Fibroblast of lung (primary cell): ENCODE data around the gene SPC25. TPM values are rescaled to one million over a fixed set of nuclear protein-coding genes. Genes with fewer than 3 reads are reported as not detected.

Source experiments
- DNase-seq, 2 donors: peaks; one replicate each; pipeline versions ENCODE4 v3.0.0 to v3.0.0-alpha.2; 2010; ENCODE audit warnings: low read depth in 2 of 2
- H2AFZ ChIP-seq: 2 replicates; pipeline ENCODE4 v1.5.1; 2012; ENCODE audit warnings: low read length, control low read depth, inconsistent platforms
- H3K27ac ChIP-seq: 2 replicates; pipeline ENCODE4 v1.5.1; 2011; ENCODE audit warnings: low read length, control low read depth; ENCODE audit not compliant: insufficient read depth
- H3K27me3 ChIP-seq: 2 replicates; pipeline ENCODE4 v1.5.1; 2011; ENCODE audit warnings: mild to moderate bottlenecking, low read length; ENCODE audit not compliant: control insufficient read depth, insufficient read depth
- H3K36me3 ChIP-seq: 2 replicates; pipeline ENCODE4 v1.5.1; 2011; ENCODE audit warnings: low read length; ENCODE audit not compliant: control insufficient read depth, insufficient read depth
- H3K4me1 ChIP-seq: 2 replicates; pipeline ENCODE4 v1.5.1; 2011; ENCODE audit warnings: low read length; ENCODE audit not compliant: control insufficient read depth, insufficient read depth; ENCODE audit errors: extremely low read depth
- H3K4me2 ChIP-seq: 2 replicates; pipeline ENCODE4 v1.5.1; 2011; ENCODE audit warnings: low read length, control low read depth; ENCODE audit not compliant: insufficient read depth; ENCODE audit errors: extremely low read depth
- H3K4me3 ChIP-seq, 4 experiments: fragments of 200-600 bp in 1 of 4; sonication (generic) in 1 of 4; replicated peaks in 1 of 4; 2 replicates each; pipeline ENCODE4 v1.5.1; 2011 to 2016; ENCODE audit warnings: low read length in 4 of 4, low read depth in 3 of 4, mild to moderate bottlenecking in 3 of 4, control low read depth in 2 of 4, inconsistent platforms in 1 of 4, mixed read lengths in 1 of 4; ENCODE audit not compliant: insufficient read depth in 1 of 4; ENCODE audit errors: control extremely low read depth in 1 of 4
- H3K79me2 ChIP-seq: 2 replicates; pipeline ENCODE4 v1.5.1; 2012; ENCODE audit warnings: mild to moderate bottlenecking, low read length, inconsistent platforms; ENCODE audit not compliant: control insufficient read depth, insufficient read depth
- H3K9ac ChIP-seq: 2 replicates; pipeline ENCODE4 v1.5.1; 2011; ENCODE audit warnings: mild to moderate bottlenecking, low read length, control low read depth; ENCODE audit not compliant: insufficient read depth
- H3K9me3 ChIP-seq: 2 replicates; pipeline ENCODE4 v1.5.1; 2012; ENCODE audit warnings: low read depth, low read length; ENCODE audit not compliant: control insufficient read depth, insufficient read depth
- H4K20me1 ChIP-seq: 2 replicates; pipeline ENCODE4 v1.5.1; 2011; ENCODE audit warnings: low read length; ENCODE audit not compliant: control insufficient read depth, insufficient read depth; ENCODE audit errors: extremely low read depth
- CTCF ChIP-seq, 2 donors: IDR thresholded peaks in 1 of 2; conservative IDR thresholded peaks in 1 of 2; 1 replicate in 1 of 2; 2 replicates in 1 of 2; pipeline ENCODE4 v1.5.1; 2011 to 2012; ENCODE audit warnings: low read length in 2 of 2, control low read depth in 1 of 2, inconsistent platforms in 1 of 2, low read depth in 1 of 2, mild to moderate bottlenecking in 1 of 2
- EZH2 ChIP-seq: IDR thresholded peaks from 2 replicates; pipeline ENCODE4 v1.5.1; 2012; ENCODE audit warnings: low read length, control low read depth, mild to moderate bottlenecking; ENCODE audit errors: missing control alignments
- polyA plus RNA-seq, 2 donors: library from polyadenylated mRNA; depleted of rRNA in 1 of 2; stranded (reverse) in 1 of 2; unstranded in 1 of 2; fragments of >200 nt; gene quantifications; 2 replicates each; pipeline ENCODE4 v1.2.1, GENCODE V29; 2011 to 2012; ENCODE audit warnings: missing spikeins in 1 of 2
- total RNA-seq: library from RNA; depleted of rRNA; stranded (reverse); fragments of >200 nt; gene quantifications from 2 replicates; pipeline ENCODE4 v1.2.1, GENCODE V29; 2014

SPC25 gene
- total and polyA plus RNA-seq, 2 donors (not counting 1 experiment from before 2014, with no cell fraction given): 0.99 to 4.8 TPM

DNA sequence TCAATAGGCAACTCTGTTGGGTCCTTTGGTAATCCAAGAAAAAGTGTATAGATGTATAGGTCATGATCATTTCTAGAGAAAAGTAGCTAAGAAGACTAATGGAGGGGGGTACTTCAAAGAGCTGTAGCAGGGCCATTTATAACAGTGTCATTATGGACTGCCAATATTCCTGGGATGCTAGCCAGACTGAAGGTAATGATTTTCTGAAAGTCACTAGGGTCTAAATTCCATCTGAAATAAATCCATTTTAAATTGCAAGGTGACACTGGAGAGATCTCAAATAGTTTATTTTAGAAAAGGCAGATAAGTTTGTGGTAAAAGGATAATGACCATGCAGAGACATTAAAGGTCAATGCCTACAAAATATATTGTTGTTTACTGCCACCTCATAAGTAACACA, 4.5 kb upstream of the SPC25 start:
- DNase-seq: no peak
- H3K9ac ChIP-seq: no peak overlapping the region
- H3K27ac ChIP-seq: no peak overlapping the region
- no peaks in the 10 kb centered on the region for H3K36me3 ChIP-seq
- no peak overlapping the region for H3K4me3 ChIP-seq
- peaks cover 4% of the 10 kb centered on the region for H3K79me2 ChIP-seq
- H3K9me3 ChIP-seq: no peaks in the 10 kb centered on the region
- H3K4me1 ChIP-seq: peaks cover 1% of the 10 kb centered on the region
- H4K20me1 ChIP-seq: no peaks in the 10 kb centered on the region
- no peak for TF ChIP-seq CTCF (conservative IDR thresholded peaks at IDR 0.05 in 1 of 2, IDR thresholded peaks at IDR 0.05 in 1 of 2; ENCODE audit: low read depth in 1 of 2, low read length in 2 of 2)
- no peak for TF ChIP-seq EZH2
- no peak overlapping the region for H2AFZ ChIP-seq
- H3K4me2 ChIP-seq: no peak overlapping the region
- H3K27me3 ChIP-seq: no peaks in the 10 kb centered on the region

- no peak for DNase-seq
- Histone ChIP-seq H3K4me3 (no peak overlapping the region), H3K9ac (no peak overlapping the region), H3K9me3 (no peaks in the 10 kb centered on the region), H3K36me3 (no peaks in the 10 kb centered on the region), H2AFZ (no peak overlapping the region), H3K27me3 (no peaks in the 10 kb centered on the region), H4K20me1 (no peaks in the 10 kb centered on the region), H3K4me2 (no peak overlapping the region), H3K79me2 (peaks cover 10% of the 10 kb centered on the region), H3K27ac (no peak overlapping the region), H3K4me1 (peaks cover 4% of the 10 kb centered on the region)
- TF ChIP-seq CTCF (conservative IDR thresholded peaks at IDR 0.05 in 1 of 2, IDR thresholded peaks at IDR 0.05 in 1 of 2; ENCODE audit: low read depth in 1 of 2, low read length in 2 of 2): no peak
- TF ChIP-seq EZH2: no peak
Observed at GRCh38 chr2:168894101-168894500, 3.9 kb upstream of the SPC25 start.

GRCh38 chr2:168892327-168892726, 2.1 kb upstream of the SPC25 start:
- peaks cover 11% of the 10 kb centered on the region for H3K79me2 ChIP-seq

More at GRCh38 chr2:168892327-168892726, 2.1 kb upstream of the SPC25 start:
- Histone ChIP-seq H3K9me3 (no peaks in the 10 kb centered on the region), H3K9ac (no peak overlapping the region), H3K36me3 (no peaks in the 10 kb centered on the region), H3K4me3 (no peak overlapping the region), H3K4me2 (no peak overlapping the region), H3K27me3 (no peaks in the 10 kb centered on the region), H2AFZ (no peak overlapping the region), H3K4me1 (peaks cover 4% of the 10 kb centered on the region), H4K20me1 (no peaks in the 10 kb centered on the region), H3K27ac (no peak overlapping the region)
- TF ChIP-seq CTCF (conservative IDR thresholded peaks at IDR 0.05 in 1 of 2, IDR thresholded peaks at IDR 0.05 in 1 of 2; ENCODE audit: low read depth in 1 of 2, low read length in 2 of 2): no peak
- no peak for TF ChIP-seq EZH2
- no peak for DNase-seq
